Thyroid gland (tissue), 4 donors: ENCODE results near the gene WNT2.

Experiments used
- CTCF ChIP-seq, 6 experiments: fragments of 200-600 bp in 3 of 6; fragments of 450-650 bp in 3 of 6; sonication (generic) in 3 of 6; IDR thresholded peaks; one replicate each; pipeline ENCODE4 v1.5.1; 2016 to 2019; ENCODE audit warnings: antibody characterized with exemption in 6 of 6, mild to moderate bottlenecking in 2 of 6, inconsistent platforms in 1 of 6, moderate library complexity in 1 of 6
- POLR2A ChIP-seq, 2 donors: fragments of 450-650 bp; IDR thresholded peaks; one replicate each; pipeline ENCODE4 v1.6.1; 2017; ENCODE audit warnings: antibody characterized with exemption in 2 of 2, mild to moderate bottlenecking in 2 of 2, moderate library complexity in 1 of 2

GRCh38 chr7:117349570-117349969, 26.7 kb upstream of the WNT2 start:
- TF ChIP-seq CTCF (IDR thresholded peaks at IDR 0.05) (no peak), POLR2A (IDR thresholded peaks at IDR 0.05) (no peak)
